Keratinocyte (primary cell): ENCODE results near the gene PEX3. TPM values are rescaled to one million over a fixed set of nuclear protein-coding genes. Genes with fewer than 3 reads are reported as not detected.

Source experiments
- DNase-seq: peaks from one replicate; pipeline ENCODE4 v3.0.0-alpha.2; 2011; ENCODE audit warnings: low read depth, missing footprints, low spot score
- FAIRE-seq: peaks from 2 replicates; lab custom pipeline; 2011; peaks lifted over from hg19 to GRCh38; lab: Jason Lieb, UNC
- H2AFZ ChIP-seq: 2 replicates; pipeline ENCODE4 v1.6.0; 2012; ENCODE audit warnings: low read length, control low read depth, inconsistent platforms; ENCODE audit not compliant: control insufficient read depth
- H3K27ac ChIP-seq: 2 replicates; pipeline ENCODE4 v1.5.1; 2011; ENCODE audit warnings: low read length; ENCODE audit not compliant: control insufficient read depth, insufficient read depth
- H3K27me3 ChIP-seq: 3 replicates; pipeline ENCODE4 v1.6.0; 2011; ENCODE audit warnings: low read length; ENCODE audit not compliant: control insufficient read depth, insufficient read depth; ENCODE audit errors: extremely low read depth
- H3K36me3 ChIP-seq, 2 experiments: 2 replicates in 1 of 2; 3 replicates in 1 of 2; pipeline ENCODE4 v1.5.1; 2011; ENCODE audit warnings: low read length in 2 of 2, mild to moderate bottlenecking in 1 of 2; ENCODE audit not compliant: control insufficient read depth in 2 of 2, insufficient read depth in 2 of 2; ENCODE audit errors: extremely low read depth in 1 of 2
- H3K4me1 ChIP-seq: 3 replicates; pipeline ENCODE4 v1.5.1; 2011; ENCODE audit warnings: low read length; ENCODE audit not compliant: control insufficient read depth, insufficient read depth; ENCODE audit errors: extremely low read depth
- H3K4me2 ChIP-seq: 3 replicates; pipeline ENCODE4 v1.6.0; 2011; ENCODE audit warnings: low read depth, low read length; ENCODE audit not compliant: control insufficient read depth, insufficient read depth; ENCODE audit errors: extremely low read depth
- H3K4me3 ChIP-seq, 3 experiments: fragments of 200-600 bp in 1 of 3; sonication (generic) in 1 of 3; 2 replicates in 2 of 3; 3 replicates in 1 of 3; pipeline ENCODE4 v1.5.1; 2011 to 2016; ENCODE audit warnings: low read length in 3 of 3, mild to moderate bottlenecking in 3 of 3, control low read depth in 2 of 3, inconsistent platforms in 1 of 3, low read depth in 1 of 3, mixed read lengths in 1 of 3, mixed run types in 1 of 3, moderate library complexity in 1 of 3; ENCODE audit not compliant: control insufficient read depth in 2 of 3, insufficient read depth in 2 of 3; ENCODE audit errors: extremely low read depth in 1 of 3
- H3K79me2 ChIP-seq: 2 replicates; pipeline ENCODE4 v1.6.0; 2012; ENCODE audit warnings: low read length; ENCODE audit not compliant: control insufficient read depth, insufficient read depth
- H3K9ac ChIP-seq: 3 replicates; pipeline ENCODE4 v1.6.0; 2011; ENCODE audit warnings: low read length; ENCODE audit not compliant: control insufficient read depth, insufficient read depth; ENCODE audit errors: extremely low read depth
- H3K9me1 ChIP-seq: 3 replicates; pipeline ENCODE4 v1.6.0; 2011; ENCODE audit warnings: low read length; ENCODE audit not compliant: control insufficient read depth, insufficient read depth; ENCODE audit errors: extremely low read depth
- H3K9me3 ChIP-seq: 2 replicates; pipeline ENCODE4 v1.5.1; 2012; ENCODE audit warnings: low read depth, low read length; ENCODE audit not compliant: control insufficient read depth
- H4K20me1 ChIP-seq: 3 replicates; pipeline ENCODE4 v1.6.0; 2011; ENCODE audit warnings: low read length; ENCODE audit not compliant: control insufficient read depth, insufficient read depth; ENCODE audit errors: extremely low read depth
- CTCF ChIP-seq, 3 experiments: IDR thresholded peaks in 1 of 3; conservative IDR thresholded peaks in 1 of 3; optimal IDR thresholded peaks in 1 of 3; 2 replicates in 2 of 3; 3 replicates in 1 of 3; pipeline versions ENCODE3 to v1.5.1; 2011; ENCODE audit warnings: low read length in 3 of 3, mild to moderate bottlenecking in 3 of 3, moderate library complexity in 2 of 3, control low read depth in 1 of 3, inconsistent platforms in 1 of 3; ENCODE audit not compliant: insufficient read depth in 2 of 3; ENCODE audit errors: extremely low read depth in 1 of 3
- EZH2 ChIP-seq: IDR thresholded peaks from one replicate; pipeline ENCODE4 v1.6.1; 2012; ENCODE audit warnings: inconsistent platforms, mild to moderate bottlenecking, low read length, moderate library complexity
- dilution Hi-C: fragments of 300-500 bp; cut with MboI; formaldehyde crosslinking; loops from one replicate; pipeline ENCODE4 v1.7.0; 2020; ENCODE audit warnings: low sequenced_read_pairs; ENCODE audit not compliant: extremely low pct_ligation_motif_present
- polyA plus RNA-seq, 5 experiments: library from polyadenylated mRNA; depleted of rRNA in 3 of 5; stranded (reverse) in 3 of 5; stranded (forward) in 1 of 5; unstranded in 1 of 5; fragments of >200 nt; gene quantifications; 1 replicate in 1 of 5; 2 replicates in 3 of 5; 3 replicates in 1 of 5; pipeline versions ENCODE4 v1.2.1 to v1.2.3, GENCODE V29; 2011 to 2012; ENCODE audit warnings: missing spikeins in 2 of 5, low read depth in 1 of 5, low replicate concordance in 1 of 5

PEX3 gene
- polyA plus RNA-seq, 1 donor (not counting 4 experiments of a cell fraction or from before 2014, with no cell fraction given), result 68.1 TPM

GRCh38 chr6:143405373-143406154 lies 45.0 kb upstream of the PEX3 start:
- H3K4me1 ChIP-seq, result peaks cover 44% of the 10 kb centered on the region
- no peaks in the 10 kb centered on the region for H3K79me2 ChIP-seq
- H2AFZ ChIP-seq, result peak overlapping the region; percentile 35
- dilution Hi-C loops, result no loop called here
- H4K20me1 ChIP-seq, result no peaks in the 10 kb centered on the region
- H3K4me2 ChIP-seq, result no peak overlapping the region
- no peaks in the 10 kb centered on the region for H3K36me3 ChIP-seq
- H3K27me3 ChIP-seq, result no peaks in the 10 kb centered on the region
- no peak overlapping the region for H3K9ac ChIP-seq
- FAIRE-seq, result no peak
- no peaks in the 10 kb centered on the region for H3K9me3 ChIP-seq
- no peaks in the 10 kb centered on the region for H3K9me1 ChIP-seq
- TF ChIP-seq EZH2, result no peak
- no peak for TF ChIP-seq CTCF (optimal IDR thresholded peaks at IDR 0.05 in 1 of 3, IDR thresholded peaks at IDR 0.05 in 1 of 3, conservative IDR thresholded peaks at IDR 0.05 in 1 of 3; ENCODE audit: extremely low read depth in 1 of 3, insufficient read depth in 2 of 3, low read length in 3 of 3)
- H3K4me3 ChIP-seq, result no peak overlapping the region
- no peak overlapping the region for H3K27ac ChIP-seq
- no peak for DNase-seq

GRCh38 chr6:143406673-143407072 lies 43.9 kb upstream of the PEX3 start:
- FAIRE-seq (no peak), DNase-seq (no peak)
- no peaks in the 10 kb centered on the region for H3K36me3 ChIP-seq
- H2AFZ ChIP-seq, result no peak overlapping the region
- no peak overlapping the region for H3K4me2 ChIP-seq
- no peaks in the 10 kb centered on the region for H3K9me1 ChIP-seq
- no peak for TF ChIP-seq CTCF (optimal IDR thresholded peaks at IDR 0.05 in 1 of 3, IDR thresholded peaks at IDR 0.05 in 1 of 3, conservative IDR thresholded peaks at IDR 0.05 in 1 of 3; ENCODE audit: extremely low read depth in 1 of 3, insufficient read depth in 2 of 3, low read length in 3 of 3)
- TF ChIP-seq EZH2, result no peak
- no peak overlapping the region for H3K4me3 ChIP-seq
- no peaks in the 10 kb centered on the region for H3K79me2 ChIP-seq
- H3K27ac ChIP-seq, result no peak overlapping the region
- no peaks in the 10 kb centered on the region for H4K20me1 ChIP-seq
- H3K4me1 ChIP-seq, result peaks cover 42% of the 10 kb centered on the region
- no peaks in the 10 kb centered on the region for H3K9me3 ChIP-seq
- H3K27me3 ChIP-seq, result no peaks in the 10 kb centered on the region
- dilution Hi-C loops, result no loop called here
- no peak overlapping the region for H3K9ac ChIP-seq
